Ovary (tissue), 9 donors: ENCODE measurements around the gene ZCCHC2. TPM values are rescaled to one million over a fixed set of nuclear protein-coding genes. Genes with fewer than 3 reads are reported as not detected.

Experiments used
- DNase-seq, 5 donors: peaks; one replicate each; pipeline ENCODE4 v3.0.0-alpha.2; 2019 to 2020
- H3K27ac ChIP-seq, 2 donors: fragments of 200-600 bp; one replicate each; pipeline versions ENCODE4 v1.5.1 to v1.8.0; 2019 to 2022
- H3K27me3 ChIP-seq: fragments of 200-600 bp; one replicate; pipeline ENCODE4 v1.8.0; 2022
- H3K36me3 ChIP-seq: fragments of 200-600 bp; sonication (generic); one replicate; pipeline ENCODE4 v1.5.1; 2019
- H3K4me1 ChIP-seq: one replicate; pipeline ENCODE4 v1.8.1; 2013; ENCODE audit warnings: mild to moderate bottlenecking, moderate library complexity; ENCODE audit not compliant: insufficient read depth
- H3K4me3 ChIP-seq: fragments of 200-600 bp; sonication (generic); one replicate; pipeline ENCODE4 v1.5.1; 2017
- H3K9me3 ChIP-seq, 2 donors: fragments of 200-600 bp in 1 of 2; sonication (generic) in 1 of 2; one replicate each; pipeline versions ENCODE4 v1.5.1 to v1.8.1; 2013 to 2019; ENCODE audit warnings: mild to moderate bottlenecking in 1 of 2, moderate library complexity in 1 of 2
- CTCF ChIP-seq, 3 donors: fragments of 450-650 bp in 2 of 3; fragments of 200-600 bp in 1 of 3; IDR thresholded peaks; one replicate each; pipeline versions ENCODE4 v1.5.1 to v1.8.0; 2016 to 2022; ENCODE audit warnings: antibody characterized with exemption in 3 of 3, mild to moderate bottlenecking in 1 of 3
- EP300 ChIP-seq: sonication (generic); formaldehyde crosslinking; IDR thresholded peaks from one replicate; pipeline ENCODE4 v1.6.1; 2017; ENCODE audit warnings: antibody characterized with exemption
- POLR2A ChIP-seq: fragments of 450-650 bp; IDR thresholded peaks from one replicate; pipeline ENCODE4 v1.6.1; 2017; ENCODE audit warnings: antibody characterized with exemption, mild to moderate bottlenecking, moderate library complexity
- WGBS, 3 donors: extraction: QIAGEN DNeasy Blood & Tissue Kit in 1 of 3; methylation state at CpG; one replicate each; pipeline versions ENCODE4 v1.1.5 to v1.1.7; 2013 to 2017; 5-methylcytosine and 5-hydroxymethylcytosine counted together
- intact Hi-C, 4 donors: fragments of 100-400 bp; cut with DNase I; formaldehyde crosslinking; loops; one replicate each; pipeline versions ENCODE4 v1.11.0 to v1.15.1; 2022 to 2023
- polyA plus RNA-seq, 2 donors: library from polyadenylated mRNA; stranded (reverse); fragments of 200-250 nt in 1 of 2; fragments of 350-450 nt in 1 of 2; fragmentation: Illumina TruSeq in 1 of 2; extraction: RNeasy Lipid Tissue Mini Kit (QIAGEN cat#74804) in 1 of 2; gene quantifications; one replicate each; pipeline ENCODE4 v1.2.3, GENCODE V29; 2013 to 2014
- total RNA-seq, 7 donors: library from RNA; depleted of rRNA in 2 of 7; stranded (reverse); fragments of >200 nt in 2 of 7; fragmentation: NEBNext Ultra II Directional in 3 of 7; extraction: Animal tissue kit (Norgen Biotek cat#: 25700) in 3 of 7; gene quantifications; one replicate each; pipeline versions ENCODE4 v1.1.0 to v1.2.4, GENCODE V29; 2016 to 2023
- donor health status: DM: no; HTN: no; CAD: no; lungs with moderate emphysema.
- donor health status: DM: no; HTN: no; CAD: no.
- donor health status: Bipolar disorder and iron deficiency.
- donor health status: DM: yes; HTN: yes; CAD: no.
- donor health status: DM: no; HTN: no; CAD: no.
- donor health status: DM: yes; HTN: yes; CAD: no.

Gene ZCCHC2
- total and polyA plus RNA-seq, 9 donors = 7.7 to 24.5 (median 21.9) TPM

GRCh38 chr18:62531931-62532330, 9.1 kb downstream of the ZCCHC2 start:
- WGBS, 3 donors = 98% methylated on average over 9 of the region's 9 CpGs
- Histone ChIP-seq H3K27me3 (no peaks in the 10 kb centered on the region), H3K4me3 (no peak overlapping the region), H3K9me3 (no peaks in the 10 kb centered on the region), H3K27ac (no peak overlapping the region), H3K36me3 (no peaks in the 10 kb centered on the region), H3K4me1 (peaks cover 3% of the 10 kb centered on the region)
- intact Hi-C loops = no loop called here
- no peak for DNase-seq
- no peak for TF ChIP-seq EP300

GRCh38 chr18:62536005-62536404, 13.2 kb downstream of the ZCCHC2 start:
- Histone ChIP-seq H3K27ac (no peak overlapping the region), H3K27me3 (no peaks in the 10 kb centered on the region), H3K4me1 (peaks cover 2% of the 10 kb centered on the region), H3K9me3 (no peaks in the 10 kb centered on the region), H3K36me3 (no peaks in the 10 kb centered on the region), H3K4me3 (no peak overlapping the region)
- WGBS, 3 donors = 96 to 97% (median 97%) methylated on average over 7 of the region's 7 CpGs
- TF ChIP-seq POLR2A (no peak), CTCF (IDR thresholded peaks at IDR 0.05) (no peak), EP300 (no peak)
- intact Hi-C loops = no loop called here
- DNase-seq = no peak

- TF ChIP-seq CTCF (IDR thresholded peaks at IDR 0.05) (no peak), EP300 (no peak), POLR2A (no peak)
- no peaks in the 10 kb centered on the region for H3K36me3 ChIP-seq
- H3K27ac ChIP-seq = no peak overlapping the region
- H3K9me3 ChIP-seq = no peaks in the 10 kb centered on the region
- no peak overlapping the region for H3K4me3 ChIP-seq
- intact Hi-C loops = no loop called here
- DNase-seq = no peak
- 94 to 97% (median 96%) methylated on average over 8 of the region's 8 CpGs for WGBS, 3 donors
- H3K27me3 ChIP-seq = no peaks in the 10 kb centered on the region
- H3K4me1 ChIP-seq = peaks cover 2% of the 10 kb centered on the region
These were observed 14.4 kb downstream of the ZCCHC2 start for GRCh38 chr18:62537042-62537894.

GRCh38 chr18:62537946-62538345, 15.1 kb downstream of the ZCCHC2 start:
- H3K4me1 ChIP-seq = peaks cover 2% of the 10 kb centered on the region
- no peak overlapping the region for H3K4me3 ChIP-seq
- H3K9me3 ChIP-seq = no peaks in the 10 kb centered on the region
- no peak overlapping the region for H3K27ac ChIP-seq
- no peaks in the 10 kb centered on the region for H3K36me3 ChIP-seq
- TF ChIP-seq EP300 (no peak), CTCF (IDR thresholded peaks at IDR 0.05) (no peak), POLR2A (no peak)
- no peaks in the 10 kb centered on the region for H3K27me3 ChIP-seq
- WGBS, 3 donors = 94 to 95% (median 95%) methylated on average over 4 of the region's 4 CpGs
- intact Hi-C loops = no loop called here
- no peak for DNase-seq

- no peak for DNase-seq
- Histone ChIP-seq H3K27me3 (no peaks in the 10 kb centered on the region), H3K27ac (no peak overlapping the region), H3K4me1 (no peaks in the 10 kb centered on the region), H3K36me3 (no peaks in the 10 kb centered on the region), H3K4me3 (no peak overlapping the region), H3K9me3 (no peaks in the 10 kb centered on the region)
- intact Hi-C loops = no loop called here
- 93 to 95% (median 94%) methylated on average over 3 of the region's 3 CpGs for WGBS, 3 donors
- no peak for TF ChIP-seq CTCF (IDR thresholded peaks at IDR 0.05)
- no peak for TF ChIP-seq POLR2A
- TF ChIP-seq EP300 = no peak
These were observed 16.1 kb downstream of the ZCCHC2 start for GRCh38 chr18:62538881-62539280.
